ENCODE results near the gene GSG1L. TPM values are rescaled to one million over a fixed set of nuclear protein-coding genes. Genes with fewer than 3 reads are reported as not detected.

The GSG1L gene
- total and polyA plus RNA-seq, 9 of the 15 experiments (the other 6 are each of a cell fraction or from before 2014, with no cell fraction given), result not detected

DNA sequence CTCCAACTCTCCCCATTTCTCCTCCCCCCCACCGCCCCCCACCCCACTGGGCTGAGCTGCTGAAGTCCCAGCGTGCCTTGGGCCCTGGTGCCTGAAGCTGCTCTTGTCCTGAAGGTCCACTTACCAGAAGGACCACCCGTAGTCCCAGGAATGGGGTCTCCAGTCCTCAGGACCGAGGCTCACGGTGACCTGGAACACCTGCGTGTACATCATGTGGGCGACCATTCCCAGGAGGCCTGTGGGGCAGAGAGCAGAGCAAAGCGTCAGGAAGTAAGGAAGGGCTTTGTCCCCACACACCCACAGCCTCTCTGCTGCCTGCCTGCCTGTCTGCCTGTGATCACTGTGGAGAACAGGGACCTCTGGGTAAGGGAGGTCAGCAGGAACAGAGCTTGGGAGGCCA lies 218.7 kb downstream of the GSG1L start (continued):
- TF ChIP-seq TARDBP (IDR thresholded peaks at IDR 0.05) (no peak), CAMTA2 (CRISPR knock-in tag; conservative IDR thresholded peaks at IDR 0.05) (no peak), TRIM28 (IDR thresholded peaks at IDR 0.05) (no peak), LARP7 (IDR thresholded peaks at IDR 0.05) (no peak)
- TF ChIP-seq, protein P1, sequence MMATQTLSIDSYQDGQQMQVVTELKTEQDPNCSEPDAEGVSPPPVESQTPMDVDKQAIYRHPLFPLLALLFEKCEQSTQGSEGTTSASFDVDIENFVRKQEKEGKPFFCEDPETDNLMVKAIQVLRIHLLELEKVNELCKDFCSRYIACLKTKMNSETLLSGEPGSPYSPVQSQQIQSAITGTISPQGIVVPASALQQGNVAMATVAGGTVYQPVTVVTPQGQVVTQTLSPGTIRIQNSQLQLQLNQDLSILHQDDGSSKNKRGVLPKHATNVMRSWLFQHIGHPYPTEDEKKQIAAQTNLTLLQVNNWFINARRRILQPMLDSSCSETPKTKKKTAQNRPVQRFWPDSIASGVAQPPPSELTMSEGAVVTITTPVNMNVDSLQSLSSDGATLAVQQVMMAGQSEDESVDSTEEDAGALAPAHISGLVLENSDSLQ (IDR thresholded peaks at IDR 0.05), result no peak

DNA sequence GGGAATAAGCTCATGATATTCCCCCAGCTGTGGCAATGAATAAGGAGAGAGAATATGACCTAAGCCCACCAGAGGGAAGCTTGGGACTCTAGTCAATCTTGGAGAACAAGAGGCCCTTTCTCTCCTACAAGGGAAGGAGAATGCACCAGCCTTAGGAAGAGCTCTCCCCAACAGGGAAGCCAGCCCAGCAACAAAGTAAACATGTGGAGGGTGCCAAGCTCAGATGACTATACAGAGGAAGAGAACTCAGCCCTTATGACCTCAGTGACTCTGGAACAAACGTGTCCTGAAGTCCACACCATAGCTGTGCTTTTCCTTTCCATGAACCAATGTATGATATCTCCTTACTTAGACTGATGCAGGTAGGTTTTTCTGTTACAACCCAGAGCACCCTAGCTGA lies 219.7 kb downstream of the GSG1L start:
- Histone ChIP-seq H3K9me1 (ENCODE audit: control insufficient read depth, insufficient read depth, low read length) (no peaks in the 10 kb centered on the region), H3K4me3 (no peak overlapping the region), H3K9me3 (replicated peaks; ENCODE audit: control insufficient read depth, insufficient read depth, low read depth, low read length) (no peaks in the 10 kb centered on the region), H3K79me2 (ENCODE audit: control insufficient read depth, insufficient read depth, low read length) (no peaks in the 10 kb centered on the region), H3K27me3 (ENCODE audit: control insufficient read depth in 2 of 2, insufficient read depth in 2 of 2, low read length in 2 of 2) (peaks cover 12 to 35% of the 10 kb centered on the region in 2 experiments; a peak in 4 of 5 replicates), H3K27ac (ENCODE audit: extremely low read depth, low read depth, low read length) (no peak overlapping the region), H3K4me1 (replicated peaks in 1 of 2; ENCODE audit: control insufficient read depth in 2 of 2, insufficient read depth in 2 of 2, low read length in 2 of 2) (no peaks in the 10 kb centered on the region; a peak in 2 of 5 replicates), H4K20me1 (replicated peaks; ENCODE audit: control insufficient read depth, insufficient read depth, low read length) (peaks cover 5% of the 10 kb centered on the region; the same call in 1 of the 2 replicates), H3K9ac (ENCODE audit: insufficient read depth in 1 of 2, low read depth in 2 of 2, low read length in 2 of 2) (no peak overlapping the region), H3K4me2 (ENCODE audit: insufficient read depth, low read length) (no peak overlapping the region), H3K36me3 (ENCODE audit: control insufficient read depth, insufficient read depth, low read length) (no peaks in the 10 kb centered on the region), H2AFZ (ENCODE audit: low read depth, low read length) (no peak overlapping the region)
- FAIRE-seq (no peak), ATAC-seq (no peak), DNase-seq (ENCODE audit: extremely low read depth in 1 of 4, low spot score in 3 of 4) (no peak)
- intact Hi-C loops (cut with micrococcal nuclease), result no loop called here
- no TSS peak for BruUV-seq (replicated peaks)
- 0% methylated on average over 1 of the region's 1 CpG for WGBS (ENCODE audit: insufficient coverage, low coverage, missing lambda C conversion rate)
- POLR2A ChIA-PET, result interaction anchor here (1.2 kb wide), 1 partner anchor 11 kb away, joined by 5 read pairs; no protein-coding TSS in a partner anchor
- in situ Hi-C loops (cut with MboI), result no loop called here
- CTCF ChIA-PET (ENCODE audit: low intra/inter-chr PET ratio), result no interaction called here
- TF ChIP-seq BRD4 (IDR thresholded peaks at IDR 0.05) (no peak), CBX5 (IDR thresholded peaks at IDR 0.05; ENCODE audit: borderline replicate concordance, low read depth) (no peak), TCF3 (CRISPR knock-in tag; IDR thresholded peaks at IDR 0.05) (no peak), ZNF217 (CRISPR knock-in tag; IDR thresholded peaks at IDR 0.05) (no peak), CC2D1A (IDR thresholded peaks at IDR 0.05) (no peak), NRF1 (conservative IDR thresholded peaks at IDR 0.05 in 1 of 2, IDR thresholded peaks at IDR 0.05 in 1 of 2) (no peak)
- TF ChIP-seq, protein P2, sequence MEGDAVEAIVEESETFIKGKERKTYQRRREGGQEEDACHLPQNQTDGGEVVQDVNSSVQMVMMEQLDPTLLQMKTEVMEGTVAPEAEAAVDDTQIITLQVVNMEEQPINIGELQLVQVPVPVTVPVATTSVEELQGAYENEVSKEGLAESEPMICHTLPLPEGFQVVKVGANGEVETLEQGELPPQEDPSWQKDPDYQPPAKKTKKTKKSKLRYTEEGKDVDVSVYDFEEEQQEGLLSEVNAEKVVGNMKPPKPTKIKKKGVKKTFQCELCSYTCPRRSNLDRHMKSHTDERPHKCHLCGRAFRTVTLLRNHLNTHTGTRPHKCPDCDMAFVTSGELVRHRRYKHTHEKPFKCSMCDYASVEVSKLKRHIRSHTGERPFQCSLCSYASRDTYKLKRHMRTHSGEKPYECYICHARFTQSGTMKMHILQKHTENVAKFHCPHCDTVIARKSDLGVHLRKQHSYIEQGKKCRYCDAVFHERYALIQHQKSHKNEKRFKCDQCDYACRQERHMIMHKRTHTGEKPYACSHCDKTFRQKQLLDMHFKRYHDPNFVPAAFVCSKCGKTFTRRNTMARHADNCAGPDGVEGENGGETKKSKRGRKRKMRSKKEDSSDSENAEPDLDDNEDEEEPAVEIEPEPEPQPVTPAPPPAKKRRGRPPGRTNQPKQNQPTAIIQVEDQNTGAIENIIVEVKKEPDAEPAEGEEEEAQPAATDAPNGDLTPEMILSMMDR (IDR thresholded peaks at IDR 0.05 in 2 of 3, conservative IDR thresholded peaks at IDR 0.05 in 1 of 3; ENCODE audit: insufficient read depth in 2 of 3, low read depth in 1 of 3, low read length in 3 of 3), result no peak
- TF ChIP-seq, protein P3, sequence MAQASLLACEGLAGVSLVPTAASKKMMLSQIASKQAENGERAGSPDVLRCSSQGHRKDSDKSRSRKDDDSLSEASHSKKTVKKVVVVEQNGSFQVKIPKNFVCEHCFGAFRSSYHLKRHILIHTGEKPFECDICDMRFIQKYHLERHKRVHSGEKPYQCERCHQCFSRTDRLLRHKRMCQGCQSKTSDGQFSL (CRISPR knock-in tag; IDR thresholded peaks at IDR 0.05), result no peak
- TF ChIP-seq, protein P3 (tag; IDR thresholded peaks at IDR 0.05), result no peak
- TF ChIP-seq, protein P4, sequence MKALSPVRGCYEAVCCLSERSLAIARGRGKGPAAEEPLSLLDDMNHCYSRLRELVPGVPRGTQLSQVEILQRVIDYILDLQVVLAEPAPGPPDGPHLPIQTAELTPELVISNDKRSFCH (CRISPR knock-in tag; IDR thresholded peaks at IDR 0.05), result no peak
- TF ChIP-seq, protein P4 (tag; IDR thresholded peaks at IDR 0.05), result no peak
- TF ChIP-seq, protein P5, sequence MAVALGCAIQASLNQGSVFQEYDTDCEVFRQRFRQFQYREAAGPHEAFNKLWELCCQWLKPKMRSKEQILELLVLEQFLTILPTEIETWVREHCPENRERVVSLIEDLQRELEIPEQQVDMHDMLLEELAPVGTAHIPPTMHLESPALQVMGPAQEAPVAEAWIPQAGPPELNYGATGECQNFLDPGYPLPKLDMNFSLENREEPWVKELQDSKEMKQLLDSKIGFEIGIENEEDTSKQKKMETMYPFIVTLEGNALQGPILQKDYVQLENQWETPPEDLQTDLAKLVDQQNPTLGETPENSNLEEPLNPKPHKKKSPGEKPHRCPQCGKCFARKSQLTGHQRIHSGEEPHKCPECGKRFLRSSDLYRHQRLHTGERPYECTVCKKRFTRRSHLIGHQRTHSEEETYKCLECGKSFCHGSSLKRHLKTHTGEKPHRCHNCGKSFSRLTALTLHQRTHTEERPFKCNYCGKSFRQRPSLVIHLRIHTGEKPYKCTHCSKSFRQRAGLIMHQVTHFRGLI (CRISPR knock-in tag; IDR thresholded peaks at IDR 0.05), result no peak

All from K562 (cell line).